ENCODE data around the gene THAP7. TPM values are rescaled to one million over a fixed set of nuclear protein-coding genes. Genes with fewer than 3 reads are reported as not detected.

Gene THAP7
- total and polyA plus RNA-seq, 2 donors (not counting 3 experiments of a cell fraction or from before 2014, with no cell fraction given) = 13.5 to 24.4 TPM

DNA sequence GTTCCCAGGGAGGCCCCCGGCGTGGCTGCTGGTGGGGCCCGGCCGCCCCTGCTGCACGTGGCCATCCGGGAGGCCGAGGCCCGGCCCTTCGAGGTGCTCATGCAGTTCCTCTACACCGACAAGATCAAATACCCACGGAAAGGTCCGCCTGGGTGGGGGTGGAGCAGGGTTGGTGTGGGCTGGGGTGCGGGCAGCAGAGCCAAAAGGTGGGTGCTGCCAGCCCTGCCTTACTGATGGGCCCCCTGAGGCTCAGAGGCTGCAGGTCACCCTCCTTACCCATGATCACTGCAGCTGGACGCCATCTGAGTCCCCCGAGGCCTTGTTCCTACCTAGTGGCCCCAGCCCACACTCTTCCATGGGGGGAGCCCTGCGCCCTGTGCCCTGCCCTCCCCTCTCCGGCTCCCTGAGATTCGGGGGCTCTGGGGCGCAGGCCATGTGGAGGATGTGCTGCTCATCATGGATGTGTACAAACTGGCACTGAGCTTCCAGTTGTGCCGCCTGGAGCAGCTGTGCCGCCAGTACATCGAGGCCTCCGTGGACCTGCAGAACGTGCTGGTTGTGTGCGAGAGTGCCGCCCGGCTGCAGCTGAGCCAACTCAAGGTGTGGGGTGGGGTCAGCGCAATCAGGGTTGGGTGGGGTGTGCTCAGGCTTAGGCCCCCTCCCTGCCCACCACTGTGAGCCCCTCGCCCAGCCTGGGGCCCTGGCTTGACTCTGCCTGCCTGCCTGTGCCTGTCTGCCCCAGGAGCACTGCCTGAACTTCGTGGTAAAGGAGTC, 7.6 kb downstream of the THAP7 start:
- H4K20me1 ChIP-seq (replicated peaks; ENCODE audit: control insufficient read depth, extremely low read depth, insufficient read depth, low read length) = no peaks in the 10 kb centered on the region

GRCh38 chr22:20993304-20994127, 8.4 kb downstream of the THAP7 start:
- Histone ChIP-seq H3K9me1 (replicated peaks; ENCODE audit: control insufficient read depth, extremely low read depth, insufficient read depth, low read length) (no peaks in the 10 kb centered on the region), H3K9ac (replicated peaks; ENCODE audit: extremely low read depth, insufficient read depth, low read length) (no peak overlapping the region), H3K79me2 (ENCODE audit: control insufficient read depth, insufficient read depth, low read length) (no peaks in the 10 kb centered on the region), H3K4me2 (ENCODE audit: insufficient read depth, low read length) (no peak overlapping the region), H3K36me3 (ENCODE audit: control insufficient read depth in 2 of 2, extremely low read depth in 1 of 2, insufficient read depth in 2 of 2, low read length in 2 of 2) (peaks cover 5 to 36% of the 10 kb centered on the region in 2 experiments), H4K20me1 (replicated peaks; ENCODE audit: control insufficient read depth, extremely low read depth, insufficient read depth, low read length) (no peaks in the 10 kb centered on the region), H3K27ac (ENCODE audit: insufficient read depth, low read depth, low read length) (no peak overlapping the region), H3K9me3 (replicated peaks; ENCODE audit: control insufficient read depth, insufficient read depth, low read length) (no peaks in the 10 kb centered on the region), H3K4me3 (replicated peaks in 1 of 3; ENCODE audit: insufficient read depth in 1 of 3, low read depth in 1 of 3, low read length in 3 of 3) (no peak overlapping the region), H3K4me1 (ENCODE audit: control insufficient read depth, extremely low read depth, insufficient read depth, low read length) (no peaks in the 10 kb centered on the region), H3K27me3 (ENCODE audit: control insufficient read depth in 2 of 2, insufficient read depth in 2 of 2, low read length in 2 of 2) (no peaks in the 10 kb centered on the region), H2AFZ (ENCODE audit: low read depth, low read length) (no peak overlapping the region)
- ChIA-PET CTCF (interaction anchor here (2.3 kb wide), 1 partner anchor 11 kb away, joined by 5 read pairs; the partner anchor contains the start of gene LZTR1), POLR2A (no interaction called here)
- TF ChIP-seq FOS (IDR thresholded peaks at IDR 0.05; ENCODE audit: borderline replicate concordance, insufficient read depth, low read length) (no peak), POLR2AphosphoS5 (IDR thresholded peaks at IDR 0.05; ENCODE audit: insufficient read depth, low read depth, low read length) (no peak), EZH2 (IDR thresholded peaks at IDR 0.05; ENCODE audit: borderline replicate concordance, low read depth, low read length, severe bottlenecking) (no peak), GATA2 (IDR thresholded peaks at IDR 0.05; ENCODE audit: insufficient read depth, insufficient read length, low read depth, low read length) (no peak), JUN (IDR thresholded peaks at IDR 0.05; ENCODE audit: borderline replicate concordance, insufficient read depth, insufficient read length, low read depth) (no peak), MYC (IDR thresholded peaks at IDR 0.05; ENCODE audit: low read depth, low read length) (no peak), MAX (IDR thresholded peaks at IDR 0.05; ENCODE audit: insufficient read depth, insufficient read length) (no peak), POLR2A (IDR thresholded peaks at IDR 0.05; ENCODE audit: low read depth, low read length) (no peak)
- TF ChIP-seq, protein P1, sequence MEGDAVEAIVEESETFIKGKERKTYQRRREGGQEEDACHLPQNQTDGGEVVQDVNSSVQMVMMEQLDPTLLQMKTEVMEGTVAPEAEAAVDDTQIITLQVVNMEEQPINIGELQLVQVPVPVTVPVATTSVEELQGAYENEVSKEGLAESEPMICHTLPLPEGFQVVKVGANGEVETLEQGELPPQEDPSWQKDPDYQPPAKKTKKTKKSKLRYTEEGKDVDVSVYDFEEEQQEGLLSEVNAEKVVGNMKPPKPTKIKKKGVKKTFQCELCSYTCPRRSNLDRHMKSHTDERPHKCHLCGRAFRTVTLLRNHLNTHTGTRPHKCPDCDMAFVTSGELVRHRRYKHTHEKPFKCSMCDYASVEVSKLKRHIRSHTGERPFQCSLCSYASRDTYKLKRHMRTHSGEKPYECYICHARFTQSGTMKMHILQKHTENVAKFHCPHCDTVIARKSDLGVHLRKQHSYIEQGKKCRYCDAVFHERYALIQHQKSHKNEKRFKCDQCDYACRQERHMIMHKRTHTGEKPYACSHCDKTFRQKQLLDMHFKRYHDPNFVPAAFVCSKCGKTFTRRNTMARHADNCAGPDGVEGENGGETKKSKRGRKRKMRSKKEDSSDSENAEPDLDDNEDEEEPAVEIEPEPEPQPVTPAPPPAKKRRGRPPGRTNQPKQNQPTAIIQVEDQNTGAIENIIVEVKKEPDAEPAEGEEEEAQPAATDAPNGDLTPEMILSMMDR (IDR thresholded peaks at IDR 0.05; ENCODE audit: extremely low read depth in 1 of 2, insufficient read depth in 1 of 2, low read depth in 1 of 2, low read length in 2 of 2) = no peak
- no TSS peak for BruUV-seq (replicated peaks)
- intact Hi-C loops (cut with micrococcal nuclease) (no loop called here), dilution Hi-C loops (cut with MboI; ENCODE audit: extremely low pct_ligation_motif_present, low sequenced_read_pairs) (no loop called here)
- FAIRE-seq (no peak), DNase-seq (ENCODE audit: low read depth, low spot score) (no peak)

More for the DNA sequence above, 7.6 kb downstream of the THAP7 start:
- Histone ChIP-seq H3K79me2 (ENCODE audit: control insufficient read depth, insufficient read depth, low read length) (no peaks in the 10 kb centered on the region), H3K27me3 (ENCODE audit: control insufficient read depth in 2 of 2, insufficient read depth in 2 of 2, low read length in 2 of 2) (no peaks in the 10 kb centered on the region), H3K9ac (replicated peaks; ENCODE audit: extremely low read depth, insufficient read depth, low read length) (no peak overlapping the region), H3K4me1 (ENCODE audit: control insufficient read depth, extremely low read depth, insufficient read depth, low read length) (no peaks in the 10 kb centered on the region), H3K9me1 (replicated peaks; ENCODE audit: control insufficient read depth, extremely low read depth, insufficient read depth, low read length) (no peaks in the 10 kb centered on the region), H3K27ac (ENCODE audit: insufficient read depth, low read depth, low read length) (no peak overlapping the region), H2AFZ (ENCODE audit: low read depth, low read length) (no peak overlapping the region), H3K4me2 (ENCODE audit: insufficient read depth, low read length) (no peak overlapping the region), H3K9me3 (replicated peaks; ENCODE audit: control insufficient read depth, insufficient read depth, low read length) (no peaks in the 10 kb centered on the region), H3K4me3 (replicated peaks in 1 of 3; ENCODE audit: insufficient read depth in 1 of 3, low read depth in 1 of 3, low read length in 3 of 3) (no peak overlapping the region), H3K36me3 (ENCODE audit: control insufficient read depth in 2 of 2, extremely low read depth in 1 of 2, insufficient read depth in 2 of 2, low read length in 2 of 2) (peaks cover 5 to 36% of the 10 kb centered on the region in 2 experiments)
- FAIRE-seq = no peak
- TF ChIP-seq FOS (IDR thresholded peaks at IDR 0.05; ENCODE audit: borderline replicate concordance, insufficient read depth, low read length) (no peak), EZH2 (IDR thresholded peaks at IDR 0.05; ENCODE audit: borderline replicate concordance, low read depth, low read length, severe bottlenecking) (no peak), GATA2 (IDR thresholded peaks at IDR 0.05; ENCODE audit: insufficient read depth, insufficient read length, low read depth, low read length) (no peak), POLR2A (IDR thresholded peaks at IDR 0.05; ENCODE audit: low read depth, low read length) (no peak), MYC (IDR thresholded peaks at IDR 0.05; ENCODE audit: low read depth, low read length) (no peak)
- ChIA-PET CTCF (interaction anchor here (2.3 kb wide), 1 partner anchor 12 kb away, joined by 5 read pairs; the partner anchor contains the start of gene LZTR1), POLR2A (no interaction called here)
- dilution Hi-C loops (cut with MboI; ENCODE audit: extremely low pct_ligation_motif_present, low sequenced_read_pairs) (no loop called here), intact Hi-C loops (cut with micrococcal nuclease) (no loop called here)
- BruUV-seq (replicated peaks) = no TSS peak
- no peak for DNase-seq (ENCODE audit: low read depth, low spot score)

Data from endothelial cell of umbilical vein (primary cell).